ENCODE results near the gene PTPA. TPM values are rescaled to one million over a fixed set of nuclear protein-coding genes. Genes with fewer than 3 reads are reported as not detected.

PTPA gene
- total and polyA plus RNA-seq, 2 donors (not counting 3 experiments of a cell fraction or from before 2014, with no cell fraction given), result 97.7 to 121 TPM

GRCh38 chr9:129077236-129077635 is 34.0 kb upstream of the PTPA start:
- no peak overlapping the region for H3K4me2 ChIP-seq (ENCODE audit: insufficient read depth, low read length)
- H3K4me3 ChIP-seq (replicated peaks in 1 of 3; ENCODE audit: insufficient read depth in 1 of 3, low read depth in 1 of 3, low read length in 3 of 3), result no peak overlapping the region
- BruUV-seq (replicated peaks), result no TSS peak
- H3K9me1 ChIP-seq (replicated peaks; ENCODE audit: control insufficient read depth, extremely low read depth, insufficient read depth, low read length), result no peaks in the 10 kb centered on the region
- H3K27me3 ChIP-seq (ENCODE audit: control insufficient read depth in 2 of 2, insufficient read depth in 2 of 2, low read length in 2 of 2), result no peaks in the 10 kb centered on the region
- CTCF ChIA-PET, result no interaction called here
- no peak overlapping the region for H3K9ac ChIP-seq (replicated peaks; ENCODE audit: extremely low read depth, insufficient read depth, low read length)
- no peak for TF ChIP-seq MAX (IDR thresholded peaks at IDR 0.05; ENCODE audit: insufficient read depth, insufficient read length)
- TF ChIP-seq GATA2 (IDR thresholded peaks at IDR 0.05; ENCODE audit: insufficient read depth, insufficient read length, low read depth, low read length), result no peak
- TF ChIP-seq EZH2 (IDR thresholded peaks at IDR 0.05; ENCODE audit: borderline replicate concordance, low read depth, low read length, severe bottlenecking), result no peak
- TF ChIP-seq MYC (IDR thresholded peaks at IDR 0.05; ENCODE audit: low read depth, low read length), result no peak
- TF ChIP-seq JUN (IDR thresholded peaks at IDR 0.05; ENCODE audit: borderline replicate concordance, insufficient read depth, insufficient read length, low read depth), result no peak
- no peak for TF ChIP-seq FOS (IDR thresholded peaks at IDR 0.05; ENCODE audit: borderline replicate concordance, insufficient read depth, low read length)
- TF ChIP-seq CTCF (IDR thresholded peaks at IDR 0.05; ENCODE audit: extremely low read depth in 1 of 2, insufficient read depth in 1 of 2, low read depth in 1 of 2, low read length in 2 of 2), result no peak
- TF ChIP-seq POLR2A (IDR thresholded peaks at IDR 0.05; ENCODE audit: low read depth, low read length), result no peak
- TF ChIP-seq POLR2AphosphoS5 (IDR thresholded peaks at IDR 0.05; ENCODE audit: insufficient read depth, low read depth, low read length), result no peak
- no peaks in the 10 kb centered on the region for H4K20me1 ChIP-seq (replicated peaks; ENCODE audit: control insufficient read depth, extremely low read depth, insufficient read depth, low read length)
- no peak for DNase-seq (ENCODE audit: low read depth, low spot score)
- H3K4me1 ChIP-seq (ENCODE audit: control insufficient read depth, extremely low read depth, insufficient read depth, low read length), result peaks cover 14% of the 10 kb centered on the region
- peaks cover 7% of the 10 kb centered on the region for H3K79me2 ChIP-seq (ENCODE audit: control insufficient read depth, insufficient read depth, low read length)
- dilution Hi-C loops (cut with MboI; ENCODE audit: extremely low pct_ligation_motif_present, low sequenced_read_pairs), result no loop called here
- no peaks in the 10 kb centered on the region for H3K9me3 ChIP-seq (replicated peaks; ENCODE audit: control insufficient read depth, insufficient read depth, low read length)
- no peak overlapping the region for H3K27ac ChIP-seq (ENCODE audit: insufficient read depth, low read depth, low read length)
- H3K36me3 ChIP-seq (ENCODE audit: control insufficient read depth in 2 of 2, extremely low read depth in 1 of 2, insufficient read depth in 2 of 2, low read length in 2 of 2), result no peaks in the 10 kb centered on the region
- H2AFZ ChIP-seq (ENCODE audit: low read depth, low read length), result no peak overlapping the region
- intact Hi-C loops (cut with micrococcal nuclease), result no loop called here
- no peak for FAIRE-seq
- POLR2A ChIA-PET, result no interaction called here

Data from endothelial cell of umbilical vein (primary cell).